Glomerular visceral epithelial cell (primary cell): ENCODE results near the gene PPP2R3B.

ENCODE experiments used
- DNase-seq: peaks from one replicate; pipeline ENCODE4 v3.0.0-alpha.2; 2016; ENCODE audit errors: extremely low spot score

Gene PPP2R3B

GRCh38 chrX:370963-371745 is 15.6 kb downstream of the PPP2R3B start:
- DNase-seq, result no peak

GRCh38 chrX:370244-370962 is 16.3 kb downstream of the PPP2R3B start:
- no peak for DNase-seq

- no peak for DNase-seq
Measured at GRCh38 chrX:369563-370101, 17.1 kb downstream of the PPP2R3B start.

DNA sequence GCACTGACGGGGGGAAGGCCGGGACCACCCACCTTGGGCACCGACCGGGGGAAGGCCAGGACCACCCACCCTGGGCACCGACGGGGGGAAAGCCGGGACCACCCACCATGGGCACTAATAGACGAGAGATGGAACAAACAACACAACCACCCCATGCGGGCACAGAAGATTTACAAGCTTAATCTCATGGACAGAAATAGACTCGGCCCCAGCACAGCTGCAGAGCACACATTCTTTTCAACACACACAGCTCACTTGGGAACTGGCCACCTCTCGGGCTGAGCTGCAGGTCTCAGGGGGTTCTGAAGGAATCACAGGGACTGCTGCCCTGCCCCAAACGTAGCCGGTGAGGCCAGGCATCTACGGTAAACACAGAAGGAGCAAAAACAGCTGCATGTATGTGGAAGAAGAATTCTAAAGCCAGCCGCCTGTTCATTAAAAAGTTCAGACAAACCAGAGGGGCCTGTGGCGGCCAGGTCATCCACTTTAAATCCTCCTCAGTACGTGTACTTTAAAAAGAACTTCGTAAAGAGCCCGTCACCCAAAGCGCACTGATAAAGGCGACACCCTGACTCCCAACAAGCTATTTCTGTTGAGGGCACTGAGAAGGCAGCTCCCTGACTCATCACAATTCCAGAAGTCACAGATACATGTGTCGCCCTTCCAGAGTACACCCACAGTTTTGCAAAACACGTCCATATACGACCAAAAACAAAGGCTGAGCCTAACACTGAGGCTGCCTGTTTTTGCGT is 17.7 kb downstream of the PPP2R3B start:
- no peak for DNase-seq

DNA sequence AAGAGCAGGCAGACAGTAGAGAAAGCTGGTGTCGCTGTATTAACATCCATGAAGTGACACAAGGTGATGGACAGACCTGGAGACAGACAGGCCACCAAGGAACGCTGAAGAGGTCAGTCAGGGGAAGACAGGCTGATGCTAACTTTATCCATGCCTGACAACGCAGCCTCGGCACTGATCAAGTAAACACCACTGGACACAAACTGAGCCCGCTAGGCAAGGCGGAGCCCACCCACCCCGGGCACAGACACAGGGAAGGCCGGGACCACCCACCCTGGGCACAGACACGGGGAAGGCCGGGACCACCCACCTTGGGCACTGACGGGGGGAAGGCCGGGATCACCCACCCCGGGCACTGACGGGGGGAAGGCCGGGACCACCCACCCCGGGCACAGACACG is 18.8 kb downstream of the PPP2R3B start:
- no peak for DNase-seq

- DNase-seq, result no peak
Measured at GRCh38 chrX:367349-367748, 19.4 kb downstream of the PPP2R3B start.

DNA sequence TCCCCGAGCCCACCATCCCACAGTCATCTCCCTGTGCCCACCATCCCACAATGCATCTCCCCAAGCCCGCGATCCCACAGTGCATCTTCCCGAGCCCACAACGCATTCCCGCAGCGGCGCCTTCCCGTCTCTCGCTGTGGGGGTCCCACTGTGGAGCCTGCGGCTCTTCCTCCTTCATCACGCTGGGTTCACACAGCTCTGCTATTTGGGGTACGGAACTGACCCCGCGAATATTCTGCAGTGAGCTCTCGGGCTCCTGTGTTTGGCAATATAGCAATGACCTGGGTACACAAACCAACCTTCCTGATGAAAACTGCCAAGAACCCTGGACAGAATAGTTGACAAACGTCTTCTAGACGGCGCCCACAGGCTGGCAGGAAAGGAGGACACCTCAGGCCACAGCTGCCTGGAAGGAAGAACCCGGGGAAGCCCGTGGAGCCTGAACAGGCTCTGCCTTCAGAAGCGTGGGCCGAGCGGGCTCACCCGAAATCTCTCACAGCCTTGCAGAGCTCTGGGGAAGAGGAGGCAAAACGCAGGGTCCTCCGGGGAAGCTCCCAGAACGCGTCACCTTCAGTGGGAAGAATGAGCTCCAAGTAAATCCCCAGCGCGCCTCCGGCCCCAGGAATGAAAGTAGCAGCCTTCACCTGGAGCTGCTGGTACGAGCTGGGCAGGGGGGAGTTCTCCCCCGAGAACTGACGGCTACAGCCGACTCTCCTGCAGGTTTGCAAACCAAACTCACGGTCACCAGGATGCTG is 22.9 kb downstream of the PPP2R3B start:
- no peak for DNase-seq

GRCh38 chrX:362937-363620 is 23.6 kb downstream of the PPP2R3B start:
- DNase-seq, result no peak

DNA sequence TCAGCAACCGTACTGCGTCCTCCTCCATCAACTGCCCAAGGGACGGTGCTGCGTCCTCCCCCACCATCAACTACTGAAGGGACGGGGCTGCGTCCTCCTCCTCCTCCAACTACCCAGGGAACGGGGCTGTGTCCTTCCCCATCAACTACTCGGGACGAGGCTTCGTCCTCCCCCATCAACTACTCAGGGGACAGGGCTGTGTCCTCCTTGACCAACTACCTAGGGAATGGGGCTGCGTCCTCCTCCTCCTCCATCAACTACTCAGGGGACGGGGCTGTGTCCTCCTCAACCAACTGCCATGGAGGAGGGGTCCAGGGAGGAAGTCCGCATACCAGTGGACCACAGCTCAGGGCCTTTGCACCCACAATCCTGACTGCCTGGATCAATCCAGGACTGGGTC is 24.4 kb downstream of the PPP2R3B start:
- DNase-seq, result no peak

- DNase-seq, result no peak
Measured at GRCh38 chrX:361231-362145, 25.2 kb downstream of the PPP2R3B start.

- DNase-seq, result no peak
Measured at GRCh38 chrX:360496-361150, 26.1 kb downstream of the PPP2R3B start.

DNA sequence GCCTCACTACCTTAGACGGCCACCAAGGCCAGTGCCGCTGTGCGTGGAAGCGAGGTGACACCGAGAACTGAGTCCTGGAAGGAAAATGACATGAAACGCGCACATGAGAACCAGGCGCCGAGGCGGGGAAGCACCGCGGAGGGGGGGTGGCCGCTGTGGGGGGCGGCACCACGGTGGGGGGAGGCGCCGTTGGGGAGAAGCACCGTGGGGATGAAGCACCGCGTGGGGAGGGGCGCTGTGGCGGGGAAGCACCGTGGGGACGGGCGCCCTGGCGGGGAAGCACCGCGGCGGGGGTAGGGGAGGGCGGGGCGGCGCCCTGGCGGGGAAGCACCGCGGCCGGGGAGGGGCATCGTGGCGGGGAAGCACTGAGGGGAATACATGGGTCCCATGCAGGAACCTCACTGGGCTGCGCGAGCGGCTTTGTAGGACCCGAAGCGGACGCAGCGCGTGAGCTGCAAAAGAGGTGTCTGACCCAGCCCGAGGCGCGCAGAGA is 28.0 kb downstream of the PPP2R3B start:
- DNase-seq, result no peak

GRCh38 chrX:357693-358471 is 28.8 kb downstream of the PPP2R3B start:
- peak; percentile 27 for DNase-seq

- no peak for DNase-seq
Measured at GRCh38 chrX:357035-357692, 29.5 kb downstream of the PPP2R3B start.

DNA sequence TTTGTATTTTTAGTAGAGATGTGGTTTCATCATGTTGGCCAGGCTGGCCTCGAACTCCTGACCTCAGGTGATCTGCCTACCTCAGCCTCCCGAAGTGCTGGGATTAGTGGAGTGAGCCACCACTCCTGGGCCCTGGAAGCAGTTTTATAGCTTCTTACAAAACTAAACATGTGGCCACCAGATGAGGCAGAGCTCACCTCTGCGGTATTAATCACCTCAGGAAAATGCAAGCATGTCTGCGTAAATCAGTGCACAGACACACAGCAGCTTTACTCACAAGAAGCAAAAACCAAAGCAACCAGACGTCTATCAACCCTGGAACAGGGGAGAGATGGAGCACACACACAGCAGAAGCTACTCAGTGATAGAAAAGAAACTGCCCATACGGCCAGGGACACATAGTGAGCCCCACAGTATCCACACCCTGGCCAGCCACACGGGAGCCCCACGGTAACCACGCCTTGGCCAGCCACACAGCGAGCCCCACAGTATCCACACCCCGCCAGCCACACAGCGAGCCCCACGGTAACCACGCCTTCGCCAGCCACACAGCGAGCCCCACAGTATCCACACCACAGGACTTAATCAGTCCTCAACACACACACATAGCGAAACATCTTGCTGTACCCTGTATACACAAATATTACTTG is 30.2 kb downstream of the PPP2R3B start:
- DNase-seq, result no peak

- DNase-seq, result no peak
Measured at GRCh38 chrX:355329-356050, 31.2 kb downstream of the PPP2R3B start.
